BLaER1 treated with 17β-estradiol and CSF1 and Interleukin-3, amounts not matched to agents 10 nM and 100 nM (cell line): ENCODE measurements around the gene PHLPP2.

Experiments used
- H3K27ac ChIP-seq, 11 experiments: shearing (Covaris generic); formaldehyde crosslinking; 2 replicates each; pipeline ENCODE4 v1.8.1; 2022
- H3K27me3 ChIP-seq, 11 experiments: shearing (Covaris generic); formaldehyde crosslinking; 2 replicates each; pipeline ENCODE4 v1.8.1; 2022
- H3K36me3 ChIP-seq, 11 experiments: shearing (Covaris generic); formaldehyde crosslinking; 2 replicates each; pipeline ENCODE4 v1.8.1; 2022
- H3K4me1 ChIP-seq, 10 experiments: shearing (Covaris generic); formaldehyde crosslinking; 2 replicates each; pipeline ENCODE4 v1.8.1; 2022
- H3K4me2 ChIP-seq, 11 experiments: shearing (Covaris generic); formaldehyde crosslinking; 2 replicates each; pipeline ENCODE4 v1.8.1; 2022
- H3K4me3 ChIP-seq, 10 experiments: shearing (Covaris generic); formaldehyde crosslinking; 2 replicates each; pipeline ENCODE4 v1.8.1; 2022
- H3K9ac ChIP-seq, 11 experiments: shearing (Covaris generic); formaldehyde crosslinking; 2 replicates each; pipeline ENCODE4 v1.8.1; 2022
- H3K9me3 ChIP-seq, 11 experiments: shearing (Covaris generic); formaldehyde crosslinking; replicated peaks in 1 of 11; 2 replicates each; pipeline ENCODE4 v1.8.1; 2022
- H4K20me1 ChIP-seq, 11 experiments: shearing (Covaris generic); formaldehyde crosslinking; 2 replicates each; pipeline ENCODE4 v1.8.1; 2022
- Cebpa-rat ChIP-seq, 11 experiments: shearing (Covaris generic); IDR thresholded peaks; 2 replicates each; pipeline ENCODE4 v1.8.1; 2022

The PHLPP2 gene

DNA sequence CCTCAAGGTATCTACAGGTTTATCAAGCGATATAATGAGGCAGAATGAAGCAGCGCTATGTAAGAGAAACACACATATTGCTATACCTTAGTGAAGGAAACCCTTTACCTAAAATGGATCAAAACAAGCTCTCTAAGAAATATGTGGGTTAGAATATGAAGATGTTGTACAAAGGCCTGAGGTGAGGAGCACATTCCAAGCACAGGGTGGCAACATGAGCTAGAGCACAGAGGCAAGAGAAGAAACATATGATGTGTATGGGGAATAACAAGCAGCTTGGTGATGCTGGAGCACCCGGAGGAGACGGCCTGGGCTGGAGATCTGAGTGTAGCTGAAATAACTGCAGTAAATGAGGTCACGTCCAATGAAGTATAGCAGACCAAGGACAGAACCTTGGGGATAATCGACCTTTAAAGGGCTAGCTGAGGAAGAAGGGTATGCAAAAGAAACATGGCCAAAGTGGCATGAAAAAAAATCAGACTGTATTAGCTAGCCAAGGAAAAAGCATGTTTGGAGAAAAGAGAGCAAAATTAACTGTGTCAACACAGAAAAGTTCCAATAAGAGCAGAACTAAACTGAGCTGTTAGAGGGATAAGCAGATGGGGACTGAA is 54.5 kb downstream of the PHLPP2 start:
- no peaks in the 10 kb centered on the region for H3K27me3 ChIP-seq
- peaks cover 67 to 98% (median 83%) of the 10 kb centered on the region in 11 experiments for H3K36me3 ChIP-seq
- H3K9ac ChIP-seq: no peak overlapping the region
- H3K4me3 ChIP-seq: no peak overlapping the region
- H3K9me3 ChIP-seq: no peaks in the 10 kb centered on the region
- no peaks in the 10 kb centered on the region for H4K20me1 ChIP-seq
- H3K27ac ChIP-seq: no peak overlapping the region
- no peak for TF ChIP-seq Cebpa-rat (IDR thresholded peaks at IDR 0.05)
- no peaks in the 10 kb centered on the region for H3K4me1 ChIP-seq
- no peak overlapping the region for H3K4me2 ChIP-seq

DNA sequence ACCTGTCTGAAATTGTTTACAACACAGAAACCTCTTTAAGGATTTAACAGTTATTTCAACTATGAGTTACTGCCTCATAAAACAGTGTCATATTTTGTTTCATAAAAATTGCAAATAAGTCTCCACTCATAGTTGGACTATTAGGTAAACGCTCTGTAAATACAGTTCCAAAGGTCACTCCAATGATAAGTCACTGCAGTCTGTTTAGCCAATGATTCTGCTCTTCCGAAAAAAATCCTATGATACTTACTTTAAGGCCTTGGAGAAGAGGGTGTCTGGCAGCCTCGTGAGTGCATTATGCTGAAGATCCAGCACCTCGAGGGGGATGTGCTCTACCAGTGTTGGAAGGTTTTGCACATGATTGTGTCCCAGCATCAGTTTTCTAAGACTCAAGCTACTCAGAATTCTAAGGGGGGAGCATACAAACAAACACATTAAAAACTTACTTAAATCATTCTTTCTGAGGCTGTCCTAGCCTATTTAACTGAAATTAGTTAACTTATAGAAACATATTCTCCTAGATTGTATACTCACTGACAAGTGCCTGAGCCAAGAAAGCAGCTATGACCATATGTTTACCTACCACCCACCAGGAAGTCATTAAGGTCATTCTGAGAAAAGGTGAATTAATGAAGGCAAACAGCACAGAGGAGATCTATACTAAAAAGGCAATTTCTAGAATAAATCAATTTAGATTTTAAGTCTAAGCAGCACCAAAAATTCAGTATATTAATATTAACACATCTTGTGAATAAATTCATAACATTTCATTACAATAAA is 57.4 kb downstream of the PHLPP2 start:
- Histone ChIP-seq H3K36me3 (peaks cover 75 to 98% (median 89%) of the 10 kb centered on the region in 11 experiments), H3K27ac (no peak overlapping the region)

GRCh38 chr16:71666264-71666663 is 58.2 kb downstream of the PHLPP2 start:
- TF ChIP-seq Cebpa-rat (IDR thresholded peaks at IDR 0.05): no peak
- H3K9me3 ChIP-seq: no peaks in the 10 kb centered on the region
- peaks cover 78 to 99% (median 89%) of the 10 kb centered on the region in 11 experiments for H3K36me3 ChIP-seq
- no peaks in the 10 kb centered on the region for H3K4me1 ChIP-seq
- no peak overlapping the region for H3K27ac ChIP-seq
- no peaks in the 10 kb centered on the region for H4K20me1 ChIP-seq
- no peak overlapping the region for H3K9ac ChIP-seq
- no peak overlapping the region for H3K4me3 ChIP-seq
- no peaks in the 10 kb centered on the region for H3K27me3 ChIP-seq
- H3K4me2 ChIP-seq: no peak overlapping the region

More for the DNA sequence above, 57.4 kb downstream of the PHLPP2 start:
- Histone ChIP-seq H3K4me2 (no peak overlapping the region), H3K4me3 (no peak overlapping the region), H4K20me1 (no peaks in the 10 kb centered on the region), H3K4me1 (no peaks in the 10 kb centered on the region), H3K27me3 (no peaks in the 10 kb centered on the region), H3K9ac (no peak overlapping the region), H3K9me3 (no peaks in the 10 kb centered on the region)
- TF ChIP-seq Cebpa-rat (IDR thresholded peaks at IDR 0.05): no peak

DNA sequence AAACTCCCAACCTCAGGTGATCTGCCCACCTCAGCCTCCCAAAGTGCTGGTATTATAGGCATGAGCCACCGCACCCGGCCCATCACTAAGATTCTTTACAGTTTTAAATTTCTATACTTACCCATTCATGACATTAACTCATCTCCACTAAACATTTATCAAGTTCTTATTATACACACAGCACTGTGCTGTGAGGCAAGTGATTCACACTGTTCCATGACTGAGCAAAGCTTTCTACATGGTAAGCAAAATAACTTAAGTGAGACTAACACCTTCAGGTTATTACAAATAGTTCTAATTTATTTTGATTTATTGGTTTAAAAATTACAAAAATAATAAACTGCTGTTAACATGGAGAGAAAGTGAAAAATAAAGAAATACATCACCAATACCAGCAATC is 65.0 kb downstream of the PHLPP2 start:
- Histone ChIP-seq H3K27me3 (no peaks in the 10 kb centered on the region), H3K9ac (0 out of 22 replicates have a peak overlapping the region, but pooled peaks of 1 of the 11 experiments have one; percentile 19), H3K4me3 (no peak overlapping the region), H3K27ac (peak overlapping the region in 7 of 11 experiments; percentile 9 to 66 (median 60); a peak in 11 of 22 replicates), H4K20me1 (no peaks in the 10 kb centered on the region), H3K36me3 (peaks cover 54 to 76% (median 66%) of the 10 kb centered on the region in 11 experiments), H3K4me2 (peak overlapping the region; percentile 26 to 68 (median 63); a peak in 21 of 22 replicates), H3K9me3 (no peaks in the 10 kb centered on the region), H3K4me1 (peaks cover 14 to 25% (median 17%) of the 10 kb centered on the region in 10 experiments)
- TF ChIP-seq Cebpa-rat (IDR thresholded peaks at IDR 0.05): no peak

DNA sequence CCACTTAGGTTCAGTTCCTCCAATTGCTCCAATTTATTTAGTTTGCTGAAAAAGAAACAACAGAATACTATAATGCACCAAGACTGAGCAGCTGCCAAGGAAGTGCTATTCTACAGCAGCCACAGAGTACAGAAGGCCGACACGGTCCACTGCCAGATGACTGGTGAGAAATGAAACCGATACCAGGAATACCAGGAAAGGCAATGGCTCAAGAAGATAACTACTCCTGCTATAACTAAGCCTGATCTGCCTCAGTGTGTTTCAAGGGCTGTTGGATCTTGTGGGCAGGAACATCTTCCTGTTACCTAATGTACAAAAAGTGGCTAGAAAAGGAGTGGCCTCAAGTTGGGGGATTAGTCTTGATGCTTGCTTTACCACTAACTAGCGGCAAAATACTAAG is 65.7 kb downstream of the PHLPP2 start:
- Histone ChIP-seq H3K4me2 (peak overlapping the region; percentile 26 to 68 (median 63); a peak in 21 of 22 replicates), H3K9me3 (no peaks in the 10 kb centered on the region), H3K27me3 (no peaks in the 10 kb centered on the region), H3K4me3 (no peak overlapping the region), H3K36me3 (peaks cover 51 to 76% (median 65%) of the 10 kb centered on the region in 11 experiments), H3K4me1 (peaks cover 14 to 25% (median 17%) of the 10 kb centered on the region in 10 experiments), H3K27ac (peak overlapping the region in 7 of 11 experiments; percentile 9 to 66 (median 60); a peak in 10 of 22 replicates), H4K20me1 (no peaks in the 10 kb centered on the region), H3K9ac (peak overlapping the region in 1 of 11 experiments; percentile 19; a peak in 1 of 22 replicates)
- no peak for TF ChIP-seq Cebpa-rat (IDR thresholded peaks at IDR 0.05)

DNA sequence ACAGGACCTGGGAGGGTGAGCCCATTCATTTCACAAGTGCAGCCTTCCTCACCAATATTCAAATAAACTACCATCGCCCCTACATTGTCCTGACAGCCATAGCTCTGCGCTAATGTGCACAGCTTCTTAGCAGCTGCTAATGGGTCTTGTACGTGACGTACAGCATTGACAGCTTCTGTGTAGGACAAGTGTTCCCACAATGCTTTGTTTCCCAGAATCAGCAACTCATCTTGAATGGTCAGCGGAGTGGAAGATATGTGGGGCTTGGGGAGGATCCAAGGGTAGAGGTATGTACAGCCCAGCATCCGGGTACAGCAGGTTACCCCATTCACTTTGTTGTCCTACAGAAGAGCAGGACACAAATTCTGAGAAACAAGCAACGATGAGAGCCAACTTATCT is 74.8 kb downstream of the PHLPP2 start:
- Histone ChIP-seq H3K4me2 (no peak overlapping the region), H3K27me3 (no peaks in the 10 kb centered on the region), H3K27ac (no peak overlapping the region), H3K9me3 (no peaks in the 10 kb centered on the region), H3K4me1 (no peaks in the 10 kb centered on the region), H3K4me3 (no peak overlapping the region), H3K9ac (no peak overlapping the region), H4K20me1 (no peaks in the 10 kb centered on the region; a peak in 1 of 22 replicates), H3K36me3 (peaks cover 52 to 88% (median 64%) of the 10 kb centered on the region in 11 experiments)
- TF ChIP-seq Cebpa-rat (IDR thresholded peaks at IDR 0.05): no peak

GRCh38 chr16:71648921-71649320 is 75.6 kb downstream of the PHLPP2 start:
- Histone ChIP-seq H3K4me1 (no peaks in the 10 kb centered on the region), H3K4me2 (no peak overlapping the region), H3K9ac (no peak overlapping the region), H3K27me3 (no peaks in the 10 kb centered on the region), H3K27ac (no peak overlapping the region), H4K20me1 (no peaks in the 10 kb centered on the region; a peak in 1 of 22 replicates), H3K9me3 (no peaks in the 10 kb centered on the region), H3K4me3 (no peak overlapping the region), H3K36me3 (peaks cover 46 to 80% (median 63%) of the 10 kb centered on the region in 11 experiments)
- no peak for TF ChIP-seq Cebpa-rat (IDR thresholded peaks at IDR 0.05)

DNA sequence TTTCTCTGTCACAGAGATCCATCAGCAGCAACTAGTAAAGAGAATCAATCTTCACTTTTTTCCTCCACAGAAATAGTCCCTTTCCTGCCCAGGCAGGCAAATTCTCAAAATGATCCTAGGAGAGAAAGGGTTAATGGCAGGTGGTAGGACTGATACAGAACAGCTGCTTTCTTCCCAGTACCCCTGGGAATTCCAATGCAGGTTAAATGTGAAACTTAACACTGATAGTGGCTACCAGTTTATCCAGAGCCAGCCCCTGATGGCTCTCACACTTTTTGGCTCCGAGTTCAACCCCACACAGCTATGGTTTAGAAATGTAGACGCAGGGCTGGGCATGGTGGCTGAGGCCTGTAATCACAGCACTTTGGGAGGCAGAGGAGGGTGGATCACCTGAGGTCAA is 76.3 kb downstream of the PHLPP2 start:
- H3K9ac ChIP-seq: no peak overlapping the region
- H3K9me3 ChIP-seq: no peaks in the 10 kb centered on the region
- H3K4me3 ChIP-seq: no peak overlapping the region
- H3K27ac ChIP-seq: no peak overlapping the region
- no peaks in the 10 kb centered on the region for H3K27me3 ChIP-seq
- no peaks in the 10 kb centered on the region; a peak in 2 of 22 replicates for H4K20me1 ChIP-seq
- peaks cover 40 to 72% (median 57%) of the 10 kb centered on the region in 11 experiments for H3K36me3 ChIP-seq
- H3K4me1 ChIP-seq: no peaks in the 10 kb centered on the region
- no peak overlapping the region for H3K4me2 ChIP-seq
- TF ChIP-seq Cebpa-rat (IDR thresholded peaks at IDR 0.05): no peak

DNA sequence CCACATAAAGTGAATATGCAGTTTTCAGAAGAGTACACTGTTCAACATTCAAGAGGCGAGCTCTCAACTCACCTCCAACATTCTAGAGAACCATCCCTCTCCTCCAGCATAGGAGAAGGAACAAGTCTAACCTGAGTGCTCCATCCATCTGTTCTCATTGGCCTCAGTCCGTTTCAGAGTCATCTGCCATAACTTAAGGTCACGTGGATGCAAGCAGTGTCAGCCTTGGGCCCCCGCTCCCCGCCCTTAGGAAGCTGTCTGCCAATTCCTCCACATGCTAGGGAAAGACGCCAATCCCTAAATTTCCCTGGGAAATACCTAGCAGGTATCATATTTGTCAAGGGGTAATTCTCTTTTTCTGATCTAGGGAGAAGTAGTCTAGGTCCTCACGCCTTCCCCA is 77.1 kb downstream of the PHLPP2 start:
- no peak for TF ChIP-seq Cebpa-rat (IDR thresholded peaks at IDR 0.05)
- no peaks in the 10 kb centered on the region for H3K4me1 ChIP-seq
- H3K9ac ChIP-seq: no peak overlapping the region
- H3K27me3 ChIP-seq: no peaks in the 10 kb centered on the region
- no peaks in the 10 kb centered on the region for H3K9me3 ChIP-seq
- peaks cover 33 to 65% (median 49%) of the 10 kb centered on the region in 11 experiments for H3K36me3 ChIP-seq
- no peak overlapping the region for H3K4me3 ChIP-seq
- H4K20me1 ChIP-seq: no peaks in the 10 kb centered on the region; a peak in 2 of 22 replicates
- H3K27ac ChIP-seq: no peak overlapping the region
- H3K4me2 ChIP-seq: no peak overlapping the region
